WTC11 (cell line): ENCODE data around the gene STYXL2. TPM values are rescaled to one million over a fixed set of nuclear protein-coding genes. Genes with fewer than 3 reads are reported as not detected.

Experiments used
- ATAC-seq: fragments of 200-7000 bp; cut with Tn5 transposase; 2 replicates; pipeline ENCODE4 v1.10.0; 2021; ENCODE audit warnings: mild to moderate bottlenecking, moderate library complexity
- CTCF ChIA-PET: fragments of 300-600 bp; sonication (Branson Sonifier 250); formaldehyde crosslinking; loops from one replicate; lab custom pipeline; 2021; ENCODE audit warnings: antibody characterized with exemption; lab: Charles Lee
- POLR2A ChIA-PET: fragments of 350-600 bp; sonication (Branson Sonifier 250); formaldehyde crosslinking; loops from one replicate; lab custom pipeline; 2021; ENCODE audit warnings: antibody characterized with exemption; lab: Charles Lee
- DNase-seq: peaks from one replicate; pipeline ENCODE4 v3.0.0; 2021; ENCODE audit warnings: low spot score
- H3K27ac Mint-ChIP-seq: 2 replicates; pipeline ENCODE4 v1.8.0; 2021; ENCODE audit warnings: mixed read lengths
- H3K27me3 Mint-ChIP-seq: 2 replicates; pipeline ENCODE4 v1.8.0; 2021; ENCODE audit warnings: low read depth, mild to moderate bottlenecking, moderate library complexity, mixed read lengths
- H3K36me3 Mint-ChIP-seq: 2 replicates; pipeline ENCODE4 v1.8.0; 2021; ENCODE audit warnings: mixed read lengths
- H3K4me1 Mint-ChIP-seq: 2 replicates; pipeline ENCODE4 v1.8.0; 2022; ENCODE audit warnings: mixed read lengths
- H3K4me3 Mint-ChIP-seq: 2 replicates; pipeline ENCODE4 v1.8.0; 2021; ENCODE audit warnings: mild to moderate bottlenecking, moderate library complexity, mixed read lengths
- H3K9me3 Mint-ChIP-seq: 2 replicates; pipeline ENCODE4 v1.8.0; 2021; ENCODE audit warnings: mixed read lengths
- ERG ChIP-seq: fragments of 250-450 bp; sonication (Bioruptor Pico); IDR thresholded peaks from 2 replicates; pipeline ENCODE4 v1.8.0; 2021; ENCODE audit warnings: mild to moderate bottlenecking
- GABPB1 ChIP-seq: sonication (generic); formaldehyde crosslinking; IDR thresholded peaks from 2 replicates; pipeline ENCODE4 v1.8.1; 2023; ENCODE audit warnings: mild to moderate bottlenecking, missing genetic modification reagents
- GRHL2 ChIP-seq: fragments of 250-450 bp; sonication (Bioruptor Pico); IDR thresholded peaks from 2 replicates; pipeline ENCODE4 v1.8.0; 2022; ENCODE audit warnings: mild to moderate bottlenecking, moderate library complexity; ENCODE audit not compliant: insufficient replicate concordance, severe bottlenecking
- GTF2I ChIP-seq: fragments of 250-450 bp; sonication (Bioruptor Pico); conservative IDR thresholded peaks from 2 replicates; pipeline ENCODE4 v1.4.0; 2021; ENCODE audit warnings: mild to moderate bottlenecking
- MAX ChIP-seq: sonication (generic); formaldehyde crosslinking; IDR thresholded peaks from 2 replicates; pipeline ENCODE4 v1.8.0; 2022; ENCODE audit warnings: mild to moderate bottlenecking, missing genetic modification reagents
- NR1H2 ChIP-seq: sonication (generic); formaldehyde crosslinking; IDR thresholded peaks from 2 replicates; pipeline ENCODE4 v1.9.0; 2021; ENCODE audit warnings: mild to moderate bottlenecking, moderate library complexity, missing genetic modification reagents
- SMAD4 ChIP-seq: sonication (generic); formaldehyde crosslinking; IDR thresholded peaks from 2 replicates; pipeline ENCODE4 v1.8.0; 2022; ENCODE audit warnings: mild to moderate bottlenecking, missing genetic modification reagents
- SOX15 ChIP-seq: fragments of 250-450 bp; sonication (Bioruptor Pico); IDR thresholded peaks from 2 replicates; pipeline ENCODE4 v1.9.0; 2021; ENCODE audit warnings: mild to moderate bottlenecking
- SP1 ChIP-seq: sonication (generic); formaldehyde crosslinking; conservative IDR thresholded peaks from 2 replicates; pipeline ENCODE4 v1.8.1; 2022; ENCODE audit warnings: missing genetic modification reagents
- TCF7 ChIP-seq: sonication (generic); formaldehyde crosslinking; IDR thresholded peaks from 2 replicates; pipeline ENCODE4 v1.8.0; 2022; ENCODE audit warnings: mild to moderate bottlenecking, low read depth, missing genetic modification reagents, moderate library complexity
- TEAD1 ChIP-seq: sonication (generic); formaldehyde crosslinking; IDR thresholded peaks from 2 replicates; pipeline ENCODE4 v1.8.0; 2022; ENCODE audit warnings: mild to moderate bottlenecking, missing genetic modification reagents
- ZBTB21 ChIP-seq: sonication (generic); formaldehyde crosslinking; IDR thresholded peaks from 2 replicates; pipeline ENCODE4 v1.8.1; 2023; ENCODE audit warnings: mild to moderate bottlenecking, missing genetic modification reagents, borderline replicate concordance
- ZNF138 ChIP-seq: sonication (generic); formaldehyde crosslinking; conservative IDR thresholded peaks from 2 replicates; pipeline ENCODE4 v1.8.1; 2022; ENCODE audit warnings: mild to moderate bottlenecking, moderate library complexity, missing genetic modification reagents
- ZNF425 ChIP-seq: fragments of 250-450 bp; sonication (Bioruptor Pico); conservative IDR thresholded peaks from 2 replicates; pipeline ENCODE4 v1.9.0; 2021; ENCODE audit warnings: mild to moderate bottlenecking
- ZNF512 ChIP-seq: sonication (generic); formaldehyde crosslinking; IDR thresholded peaks from 2 replicates; pipeline ENCODE4 v1.8.1; 2022; ENCODE audit warnings: missing genetic modification reagents, borderline replicate concordance
- ZNF671 ChIP-seq: fragments of 250-450 bp; sonication (Bioruptor Pico); IDR thresholded peaks from 2 replicates; pipeline ENCODE4 v1.8.0; 2021; ENCODE audit warnings: mild to moderate bottlenecking
- total RNA-seq: library from RNA; stranded (reverse); gene quantifications from 3 replicates; pipeline ENCODE4 v1.2.3, GENCODE V29; 2021
- TF ChIP-seq, protein P1 (sequence below): sonication (generic); formaldehyde crosslinking; IDR thresholded peaks from 2 replicates; pipeline ENCODE4 v1.8.1; 2023; ENCODE audit warnings: mild to moderate bottlenecking, missing genetic modification reagents, moderate library complexity
- TF ChIP-seq, protein P2 (sequence below): fragments of 250-450 bp; sonication (Bioruptor Pico); IDR thresholded peaks from 2 replicates; pipeline ENCODE4 v1.9.0; 2021; ENCODE audit warnings: mild to moderate bottlenecking, borderline replicate concordance
- TF ChIP-seq, protein P3 (sequence below): fragments of 250-450 bp; sonication (Bioruptor Pico); IDR thresholded peaks from 2 replicates; pipeline ENCODE4 v2.1.2; 2022; ENCODE audit warnings: mild to moderate bottlenecking, moderate library complexity

Gene STYXL2
- total RNA-seq, 1 experiment from 2014 or later = 0.59 TPM

- Mint-ChIP-seq H3K4me3 (no peak overlapping the region), H3K27ac (no peak overlapping the region), H3K27me3 (peaks cover 7% of the 10 kb centered on the region)
- ChIA-PET CTCF (interaction anchor here (0.6 to 1.1 kb wide), 3 partner anchors 38 to 350 kb away, joined by 3 read pairs; no protein-coding TSS in a partner anchor), POLR2A (no interaction called here)
- no peak for TF ChIP-seq GRHL2 (CRISPR knock-in tag)
- no peak for TF ChIP-seq TEAD1 (CRISPR knock-in tag)
- no peak for TF ChIP-seq GTF2I
- TF ChIP-seq ZNF138 (CRISPR knock-in tag) = no peak
- no peak for TF ChIP-seq ZNF671 (CRISPR knock-in tag)
- no peak for TF ChIP-seq ERG (CRISPR knock-in tag)
- TF ChIP-seq GABPB1 (CRISPR knock-in tag) = no peak
- TF ChIP-seq TCF7 (CRISPR knock-in tag) = no peak
- TF ChIP-seq ZNF425 = no peak
- TF ChIP-seq ZBTB21 = no peak
- TF ChIP-seq NR1H2 = no peak
- no peak for TF ChIP-seq SP1
- TF ChIP-seq SMAD4 (CRISPR knock-in tag) = no peak
- TF ChIP-seq, protein P1, sequence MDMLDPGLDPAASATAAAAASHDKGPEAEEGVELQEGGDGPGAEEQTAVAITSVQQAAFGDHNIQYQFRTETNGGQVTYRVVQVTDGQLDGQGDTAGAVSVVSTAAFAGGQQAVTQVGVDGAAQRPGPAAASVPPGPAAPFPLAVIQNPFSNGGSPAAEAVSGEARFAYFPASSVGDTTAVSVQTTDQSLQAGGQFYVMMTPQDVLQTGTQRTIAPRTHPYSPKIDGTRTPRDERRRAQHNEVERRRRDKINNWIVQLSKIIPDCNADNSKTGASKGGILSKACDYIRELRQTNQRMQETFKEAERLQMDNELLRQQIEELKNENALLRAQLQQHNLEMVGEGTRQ (CRISPR knock-in tag) = no peak
- TF ChIP-seq SOX15 (CRISPR knock-in tag) = no peak
- TF ChIP-seq, all 79 proteins: peak for 0
- DNase-seq (no peak), ATAC-seq (no peak)
- Mint-ChIP-seq H3K4me1 (peaks cover 52% of the 10 kb centered on the region), H3K9me3 (no peaks in the 10 kb centered on the region), H3K36me3 (no peaks in the 10 kb centered on the region)
These were observed 24.3 kb downstream of the STYXL2 start for GRCh38 chr1:167118188-167118587.

GRCh38 chr1:167119696-167120095 lies 25.8 kb downstream of the STYXL2 start:
- Mint-ChIP-seq H3K9me3 (no peaks in the 10 kb centered on the region), H3K4me3 (no peak overlapping the region), H3K27ac (no peak overlapping the region), H3K4me1 (peaks cover 55% of the 10 kb centered on the region), H3K36me3 (no peaks in the 10 kb centered on the region), H3K27me3 (peaks cover 7% of the 10 kb centered on the region)
- TF ChIP-seq, protein P2, sequence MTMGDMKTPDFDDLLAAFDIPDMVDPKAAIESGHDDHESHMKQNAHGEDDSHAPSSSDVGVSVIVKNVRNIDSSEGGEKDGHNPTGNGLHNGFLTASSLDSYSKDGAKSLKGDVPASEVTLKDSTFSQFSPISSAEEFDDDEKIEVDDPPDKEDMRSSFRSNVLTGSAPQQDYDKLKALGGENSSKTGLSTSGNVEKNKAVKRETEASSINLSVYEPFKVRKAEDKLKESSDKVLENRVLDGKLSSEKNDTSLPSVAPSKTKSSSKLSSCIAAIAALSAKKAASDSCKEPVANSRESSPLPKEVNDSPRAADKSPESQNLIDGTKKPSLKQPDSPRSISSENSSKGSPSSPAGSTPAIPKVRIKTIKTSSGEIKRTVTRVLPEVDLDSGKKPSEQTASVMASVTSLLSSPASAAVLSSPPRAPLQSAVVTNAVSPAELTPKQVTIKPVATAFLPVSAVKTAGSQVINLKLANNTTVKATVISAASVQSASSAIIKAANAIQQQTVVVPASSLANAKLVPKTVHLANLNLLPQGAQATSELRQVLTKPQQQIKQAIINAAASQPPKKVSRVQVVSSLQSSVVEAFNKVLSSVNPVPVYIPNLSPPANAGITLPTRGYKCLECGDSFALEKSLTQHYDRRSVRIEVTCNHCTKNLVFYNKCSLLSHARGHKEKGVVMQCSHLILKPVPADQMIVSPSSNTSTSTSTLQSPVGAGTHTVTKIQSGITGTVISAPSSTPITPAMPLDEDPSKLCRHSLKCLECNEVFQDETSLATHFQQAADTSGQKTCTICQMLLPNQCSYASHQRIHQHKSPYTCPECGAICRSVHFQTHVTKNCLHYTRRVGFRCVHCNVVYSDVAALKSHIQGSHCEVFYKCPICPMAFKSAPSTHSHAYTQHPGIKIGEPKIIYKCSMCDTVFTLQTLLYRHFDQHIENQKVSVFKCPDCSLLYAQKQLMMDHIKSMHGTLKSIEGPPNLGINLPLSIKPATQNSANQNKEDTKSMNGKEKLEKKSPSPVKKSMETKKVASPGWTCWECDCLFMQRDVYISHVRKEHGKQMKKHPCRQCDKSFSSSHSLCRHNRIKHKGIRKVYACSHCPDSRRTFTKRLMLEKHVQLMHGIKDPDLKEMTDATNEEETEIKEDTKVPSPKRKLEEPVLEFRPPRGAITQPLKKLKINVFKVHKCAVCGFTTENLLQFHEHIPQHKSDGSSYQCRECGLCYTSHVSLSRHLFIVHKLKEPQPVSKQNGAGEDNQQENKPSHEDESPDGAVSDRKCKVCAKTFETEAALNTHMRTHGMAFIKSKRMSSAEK (CRISPR knock-in tag) = no peak
- TF ChIP-seq MAX (no peak), TCF7 (CRISPR knock-in tag) (no peak), ZNF512 (CRISPR knock-in tag) (no peak)
- TF ChIP-seq, protein P3, sequence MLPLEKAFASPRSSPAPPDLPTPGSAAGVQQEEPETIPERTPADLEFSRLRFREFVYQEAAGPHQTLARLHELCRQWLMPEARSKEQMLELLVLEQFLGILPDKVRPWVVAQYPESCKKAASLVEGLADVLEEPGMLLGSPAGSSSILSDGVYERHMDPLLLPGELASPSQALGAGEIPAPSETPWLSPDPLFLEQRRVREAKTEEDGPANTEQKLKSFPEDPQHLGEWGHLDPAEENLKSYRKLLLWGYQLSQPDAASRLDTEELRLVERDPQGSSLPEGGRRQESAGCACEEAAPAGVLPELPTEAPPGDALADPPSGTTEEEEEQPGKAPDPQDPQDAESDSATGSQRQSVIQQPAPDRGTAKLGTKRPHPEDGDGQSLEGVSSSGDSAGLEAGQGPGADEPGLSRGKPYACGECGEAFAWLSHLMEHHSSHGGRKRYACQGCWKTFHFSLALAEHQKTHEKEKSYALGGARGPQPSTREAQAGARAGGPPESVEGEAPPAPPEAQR (CRISPR knock-in tag) = no peak
- CTCF ChIA-PET = no interaction called here
- no peak for ATAC-seq
- DNase-seq = no peak
- POLR2A ChIA-PET = interaction anchor here (0.7 kb wide), 1 partner anchor 100 kb away, joined by 3 read pairs; no protein-coding TSS in a partner anchor
